H9 (cell line): ENCODE data around the gene CUBN. TPM values are rescaled to one million over a fixed set of nuclear protein-coding genes. Genes with fewer than 3 reads are reported as not detected.

ENCODE experiments used
- DNase-seq: peaks from one replicate; pipeline ENCODE4 v3.0.0-alpha.2; 2017
- H2AFZ ChIP-seq: one replicate; pipeline ENCODE4 v1.6.1; 2013; ENCODE audit warnings: mild to moderate bottlenecking, low read length, control low read depth, moderate library complexity
- H2AK5ac ChIP-seq: 2 replicates; pipeline ENCODE4 v1.6.1; 2013; ENCODE audit warnings: low read length, control low read depth, mixed read lengths; ENCODE audit not compliant: insufficient read length
- H2BK120ac ChIP-seq: one replicate; pipeline ENCODE4 v1.6.1; 2013; ENCODE audit warnings: low read depth, mild to moderate bottlenecking, low read length, control low read depth, inconsistent platforms; ENCODE audit not compliant: poor library complexity, severe bottlenecking
- H2BK12ac ChIP-seq: 2 replicates; pipeline ENCODE4 v1.6.1; 2013; ENCODE audit warnings: low read length, control low read depth, mixed read lengths, low read depth; ENCODE audit not compliant: insufficient read length
- H2BK15ac ChIP-seq: 2 replicates; pipeline ENCODE4 v1.6.1; 2013; ENCODE audit warnings: low read depth, low read length, control low read depth
- H2BK20ac ChIP-seq: one replicate; pipeline ENCODE4 v1.6.1; 2013; ENCODE audit warnings: low read depth, mild to moderate bottlenecking, low read length, control low read depth, inconsistent platforms; ENCODE audit not compliant: poor library complexity, severe bottlenecking
- H2BK5ac ChIP-seq: 2 replicates; pipeline ENCODE4 v1.6.1; 2013; ENCODE audit warnings: low read length, control low read depth, mixed read lengths; ENCODE audit not compliant: insufficient read length
- H3K14ac ChIP-seq: 2 replicates; pipeline ENCODE4 v1.6.1; 2013; ENCODE audit warnings: low read length, control low read depth; ENCODE audit not compliant: insufficient read depth
- H3K18ac ChIP-seq: 2 replicates; pipeline ENCODE4 v1.6.1; 2013; ENCODE audit warnings: low read depth, mild to moderate bottlenecking, mixed read lengths, low read length, control low read depth; ENCODE audit not compliant: insufficient read length
- H3K23ac ChIP-seq: 2 replicates; pipeline ENCODE4 v1.6.1; 2013; ENCODE audit warnings: low read length, control low read depth, mixed read lengths, low read depth; ENCODE audit not compliant: insufficient read length
- H3K23me2 ChIP-seq: 2 replicates; pipeline ENCODE4 v1.6.1; 2013; ENCODE audit warnings: low read depth, mild to moderate bottlenecking, mixed read lengths, low read length, control low read depth; ENCODE audit not compliant: insufficient read length, poor library complexity, severe bottlenecking
- H3K27ac ChIP-seq: 2 replicates; pipeline ENCODE4 v1.5.1; 2013; ENCODE audit warnings: low read length, control low read depth, mixed read lengths, low read depth; ENCODE audit not compliant: insufficient read length
- H3K27me3 ChIP-seq: 2 replicates; pipeline ENCODE4 v1.6.1; 2013; ENCODE audit warnings: low read length, control low read depth, inconsistent platforms; ENCODE audit not compliant: insufficient read depth
- H3K4ac ChIP-seq: 2 replicates; pipeline ENCODE4 v1.6.1; 2013; ENCODE audit warnings: low read depth, mild to moderate bottlenecking, control low read depth, inconsistent platforms, low read length, moderate library complexity
- H3K4me1 ChIP-seq: 2 replicates; pipeline ENCODE4 v1.6.1; 2013; ENCODE audit warnings: low read length, control low read depth, inconsistent platforms; ENCODE audit not compliant: insufficient read depth
- H3K4me2 ChIP-seq: 2 replicates; pipeline ENCODE4 v1.6.1; 2013; ENCODE audit warnings: low read length, control low read depth, mixed read lengths; ENCODE audit not compliant: insufficient read length, insufficient read depth
- H3K56ac ChIP-seq: 2 replicates; pipeline ENCODE4 v1.6.1; 2013; ENCODE audit warnings: low read depth, mild to moderate bottlenecking, mixed read lengths, low read length, control low read depth; ENCODE audit not compliant: insufficient read length
- H3K79me1 ChIP-seq: 2 replicates; pipeline ENCODE4 v1.6.1; 2013; ENCODE audit warnings: low read depth, mild to moderate bottlenecking, moderate library complexity, low read length, control low read depth, inconsistent platforms; ENCODE audit not compliant: insufficient read depth, poor library complexity, severe bottlenecking
- H3K79me2 ChIP-seq: 2 replicates; pipeline ENCODE4 v1.6.1; 2013; ENCODE audit warnings: low read length, control low read depth, inconsistent platforms; ENCODE audit not compliant: insufficient read depth
- H3K9ac ChIP-seq: 2 replicates; pipeline ENCODE4 v1.6.1; 2013; ENCODE audit warnings: low read length, control low read depth, mixed read lengths; ENCODE audit not compliant: insufficient read length; ENCODE audit errors: extremely low read depth
- H3K9me3 ChIP-seq: one replicate; pipeline ENCODE4 v1.6.1; 2013; ENCODE audit warnings: low read depth, low read length, inconsistent platforms; ENCODE audit not compliant: control insufficient read depth
- H3T11ph ChIP-seq: one replicate; pipeline ENCODE4 v1.6.1; 2013; ENCODE audit warnings: mild to moderate bottlenecking, low read length, control low read depth, inconsistent platforms
- H4K20me1 ChIP-seq: one replicate; pipeline ENCODE4 v1.6.1; 2013; ENCODE audit not compliant: control insufficient read depth, insufficient read length, insufficient read depth
- H4K5ac ChIP-seq: 2 replicates; pipeline ENCODE4 v1.6.1; 2013; ENCODE audit warnings: low read depth, mild to moderate bottlenecking, mixed read lengths, low read length, control low read depth; ENCODE audit not compliant: insufficient read length
- H4K8ac ChIP-seq: replicated peaks from 2 replicates; pipeline ENCODE4 v1.6.1; 2013; ENCODE audit warnings: low read length, control low read depth, mixed read lengths, low read depth; ENCODE audit not compliant: insufficient read length
- H4K91ac ChIP-seq: 2 replicates; pipeline ENCODE4 v1.6.1; 2013; ENCODE audit warnings: low read depth, mild to moderate bottlenecking, moderate library complexity, mixed read lengths, low read length, control low read depth; ENCODE audit not compliant: insufficient read length
- H3K27ac Mint-ChIP-seq, 3 experiments: 2 replicates in 2 of 3; 3 replicates in 1 of 3; pipeline ENCODE4 v1.8.0; 2020 to 2021; ENCODE audit warnings: mixed read lengths in 3 of 3, mild to moderate bottlenecking in 1 of 3, moderate library complexity in 1 of 3
- H3K27me3 Mint-ChIP-seq: 2 replicates; pipeline ENCODE4 v1.8.0; 2021; ENCODE audit warnings: low read depth, mild to moderate bottlenecking, moderate library complexity, mixed read lengths
- H3K36me3 Mint-ChIP-seq, 3 experiments: 2 replicates in 2 of 3; 3 replicates in 1 of 3; pipeline ENCODE4 v1.8.0; 2020 to 2021; ENCODE audit warnings: low read depth in 3 of 3, mixed read lengths in 3 of 3; ENCODE audit not compliant: insufficient read depth in 1 of 3
- H3K4me1 Mint-ChIP-seq, 2 experiments: 2 replicates each; pipeline ENCODE4 v1.8.0; 2020; ENCODE audit warnings: mixed read lengths in 2 of 2
- H3K4me3 Mint-ChIP-seq, 2 experiments: 2 replicates in 1 of 2; 3 replicates in 1 of 2; pipeline ENCODE4 v1.8.0; 2020 to 2021; ENCODE audit warnings: mild to moderate bottlenecking in 2 of 2, mixed read lengths in 2 of 2, moderate library complexity in 1 of 2
- H3K9me3 Mint-ChIP-seq, 2 experiments: 2 replicates in 1 of 2; 3 replicates in 1 of 2; pipeline ENCODE4 v1.8.0; 2020; ENCODE audit warnings: mild to moderate bottlenecking in 2 of 2, mixed read lengths in 2 of 2, moderate library complexity in 1 of 2
- CTCF ChIP-seq: fragments of 200-600 bp; sonication (generic); conservative IDR thresholded peaks from 3 replicates; pipeline ENCODE4 v1.8.0; 2021; ENCODE audit warnings: antibody characterized with exemption, mild to moderate bottlenecking
- total RNA-seq: library from RNA; stranded (reverse); gene quantifications from 2 replicates; pipeline ENCODE4 v1.2.1, GENCODE V29; 2021

The CUBN gene
- total RNA-seq, 1 experiment from 2014 or later, result 0.26 TPM

DNA sequence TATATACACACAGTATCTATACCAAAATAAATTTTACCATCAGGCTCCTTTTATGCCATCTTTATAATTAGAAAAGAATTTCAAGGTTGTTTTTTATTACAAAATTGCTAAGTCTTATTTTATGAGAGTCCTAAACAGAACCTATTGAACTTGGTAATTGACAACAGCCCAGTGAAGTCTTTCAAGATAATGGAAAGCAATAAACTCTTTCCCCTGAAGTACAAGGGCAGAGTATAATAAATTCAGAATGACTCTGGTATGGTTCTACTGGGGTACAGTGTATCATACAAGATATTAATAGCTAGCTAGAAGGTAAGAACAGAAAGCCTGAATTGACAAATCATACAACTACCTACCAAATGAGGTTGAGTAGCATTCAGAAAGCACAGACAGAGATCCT lies 26.2 kb upstream of the CUBN start:
- Histone ChIP-seq H3K56ac (no peak overlapping the region), H3K79me1 (no peaks in the 10 kb centered on the region), H3K4me2 (no peak overlapping the region), H3K27me3 (no peaks in the 10 kb centered on the region), H2BK5ac (no peak overlapping the region), H3K27ac (no peak overlapping the region), H2BK120ac (no peak overlapping the region), H2AK5ac (no peak overlapping the region), H3K14ac (no peak overlapping the region), H3K79me2 (no peaks in the 10 kb centered on the region), H2AFZ (no peak overlapping the region), H3K4ac (no peak overlapping the region), H3K23ac (no peak overlapping the region), H4K91ac (no peak overlapping the region), H3T11ph (no peak overlapping the region), H4K20me1 (no peaks in the 10 kb centered on the region), H3K9me3 (no peaks in the 10 kb centered on the region), H3K23me2 (no peaks in the 10 kb centered on the region), H4K5ac (no peak overlapping the region), H2BK15ac (no peak overlapping the region), H4K8ac (no peak overlapping the region), H2BK12ac (no peak overlapping the region), H2BK20ac (no peak overlapping the region), H3K9ac (no peak overlapping the region), H3K18ac (no peak overlapping the region), H3K4me1 (no peaks in the 10 kb centered on the region)
- Mint-ChIP-seq H3K27me3 (no peaks in the 10 kb centered on the region), H3K36me3 (no peaks in the 10 kb centered on the region), H3K4me1 (no peaks in the 10 kb centered on the region), H3K9me3 (no peaks in the 10 kb centered on the region), H3K4me3 (no peak overlapping the region), H3K27ac (no peak overlapping the region)
- TF ChIP-seq CTCF, result no peak
- DNase-seq, result no peak
